GM19452 (cell line): ENCODE measurements around the gene SEMA3A.
"Not testable (repeated sequence)": the region's sequence is repeated elsewhere in the genome, so short reads cannot be mapped to it uniquely, and the experiment has no call there.

Source experiments
- ATAC-seq: cut with Tn5 transposase; IDR thresholded peaks from one replicate; pipeline ENCODE4 v1.9.1; 2021; ENCODE audit not compliant: unreplicated experiment

Gene SEMA3A

GRCh38 chr7:84194484-84195271 lies at the start of gene SEMA3A:
SEMA3A (minus strand) TSS chr7:84194789; CDS start chr7:84194586, 203 bp downstream.
- no peak for ATAC-seq

DNA sequence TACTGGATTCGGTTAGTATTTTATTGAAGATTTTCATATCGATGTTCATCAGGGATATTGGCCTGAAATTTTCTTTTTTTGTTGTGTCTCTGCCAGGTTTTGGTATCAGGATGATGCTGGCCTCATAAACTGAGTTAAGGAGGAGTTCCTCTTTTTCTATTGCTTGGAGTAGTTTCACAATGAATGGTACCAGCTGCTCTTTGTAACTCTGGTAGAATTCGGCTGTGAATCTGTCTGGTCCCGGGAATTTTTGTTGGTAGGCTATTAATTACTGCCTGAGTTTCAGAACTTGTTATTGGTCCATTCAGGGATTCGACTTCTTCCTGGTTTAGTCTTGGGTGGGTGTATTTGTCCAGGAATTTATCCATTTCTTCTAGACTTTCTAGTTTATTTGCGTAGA lies 48.4 kb upstream of the SEMA3A start:
- not testable (repeated sequence) for ATAC-seq

DNA sequence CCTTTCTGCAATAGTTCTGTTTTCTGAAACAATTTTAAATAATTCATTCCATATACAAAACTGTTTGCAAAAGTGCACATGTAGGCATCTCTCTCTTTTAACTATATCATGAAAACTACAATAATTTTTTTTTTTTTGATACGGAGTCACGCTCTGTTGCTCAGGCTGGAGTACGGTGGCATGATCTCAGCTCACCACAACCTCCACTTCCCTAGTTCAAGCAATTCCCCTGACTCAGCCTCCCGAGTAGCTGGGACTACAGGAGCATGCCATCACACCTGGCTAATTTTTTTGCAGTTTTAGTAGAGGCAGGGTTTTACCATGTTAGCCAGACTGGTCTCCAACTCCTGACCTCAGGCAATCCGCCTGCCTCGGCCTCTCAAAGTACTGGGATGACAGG lies 44.0 kb upstream of the SEMA3A start:
- ATAC-seq = no peak

DNA sequence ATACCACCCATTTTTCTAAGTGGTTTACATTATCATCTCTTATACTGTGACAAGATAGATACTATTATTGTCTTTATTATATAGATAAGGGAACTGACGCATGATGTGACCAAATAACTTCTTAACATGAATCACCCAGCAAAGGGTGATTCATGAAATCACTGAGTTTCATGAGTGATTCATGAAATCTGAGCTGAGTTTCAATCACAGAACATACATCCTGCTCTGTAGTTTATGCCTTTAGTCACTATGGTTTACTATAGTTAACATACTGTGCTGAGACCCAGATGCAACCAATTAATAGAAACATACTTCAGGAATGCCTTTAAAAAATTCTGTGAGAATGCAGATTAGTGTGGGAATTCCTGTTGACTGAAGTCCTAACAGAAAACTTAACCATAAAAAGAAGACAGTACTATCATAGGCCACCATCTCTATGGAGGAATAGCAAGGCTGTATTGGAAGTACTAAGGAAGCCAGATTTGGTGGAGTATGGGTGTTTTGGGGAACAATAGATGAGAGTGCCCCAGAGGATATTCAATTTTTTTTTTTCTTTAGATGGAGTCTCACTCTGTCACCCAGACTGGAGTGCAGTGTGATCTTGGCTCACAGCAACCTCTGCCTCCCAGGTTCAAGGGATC lies 43.1 kb upstream of the SEMA3A start:
- ATAC-seq = no peak

DNA sequence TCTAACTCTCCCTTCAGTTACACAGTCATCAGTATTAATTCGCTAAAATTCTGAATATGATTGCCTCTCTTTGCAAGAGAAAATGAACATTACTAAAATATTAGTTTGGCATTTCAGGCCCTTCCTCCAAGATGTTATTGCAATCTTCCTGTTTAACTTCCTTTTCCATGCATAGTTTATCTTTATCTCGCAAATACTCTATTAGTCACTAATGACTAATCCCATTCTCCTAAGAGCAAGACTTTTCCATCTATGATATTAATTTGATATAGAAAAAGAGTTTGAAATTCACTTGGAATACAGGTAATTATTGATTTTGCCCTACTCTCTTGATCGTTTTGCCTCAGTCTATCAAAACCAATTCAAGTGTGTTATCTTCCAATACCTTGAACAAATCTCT lies 41.8 kb upstream of the SEMA3A start:
- ATAC-seq = no peak

- no peak for ATAC-seq
Observed at GRCh38 chr7:84232646-84233045, 38.1 kb upstream of the SEMA3A start.

GRCh38 chr7:84231157-84231556 lies 36.6 kb upstream of the SEMA3A start:
- ATAC-seq = no peak

GRCh38 chr7:84230491-84230890 lies 35.9 kb upstream of the SEMA3A start:
- no peak for ATAC-seq

DNA sequence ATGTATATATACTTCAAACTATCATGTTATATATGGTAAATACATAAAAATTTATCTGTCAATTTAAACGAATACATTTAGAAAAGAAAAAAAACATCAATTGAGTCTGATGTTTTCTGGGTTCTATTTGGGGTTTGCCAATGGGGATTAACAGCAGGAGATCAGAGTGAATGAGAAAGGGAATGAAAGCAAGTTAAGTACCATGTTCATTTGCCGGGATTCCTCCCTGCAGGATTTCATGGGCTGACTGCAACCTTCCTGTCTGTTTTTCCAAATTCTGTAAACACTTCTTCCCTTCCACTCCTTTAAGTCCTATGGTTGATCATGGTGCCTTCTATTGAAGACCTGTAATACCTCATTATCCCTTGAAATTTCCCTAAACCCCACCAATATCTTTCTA lies 33.9 kb upstream of the SEMA3A start:
- no peak for ATAC-seq

DNA sequence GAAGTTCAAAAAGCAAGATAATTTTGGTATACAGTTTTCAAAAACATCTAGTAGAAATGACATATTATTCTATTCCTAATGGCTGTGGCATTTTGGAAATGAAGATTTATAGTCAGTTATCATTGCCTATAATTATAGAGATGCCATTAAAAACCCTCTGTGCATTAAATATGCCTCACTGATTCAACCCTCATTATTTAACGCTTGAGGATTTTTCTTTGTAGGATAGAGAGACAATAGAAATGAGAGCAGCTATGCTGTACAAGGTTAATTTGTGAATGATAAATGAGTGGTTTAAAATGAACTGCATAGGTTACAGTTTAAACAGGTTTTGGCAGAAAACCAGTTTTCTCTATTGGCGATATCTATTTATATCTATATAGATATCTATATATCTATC lies 32.2 kb upstream of the SEMA3A start:
- ATAC-seq = no peak

DNA sequence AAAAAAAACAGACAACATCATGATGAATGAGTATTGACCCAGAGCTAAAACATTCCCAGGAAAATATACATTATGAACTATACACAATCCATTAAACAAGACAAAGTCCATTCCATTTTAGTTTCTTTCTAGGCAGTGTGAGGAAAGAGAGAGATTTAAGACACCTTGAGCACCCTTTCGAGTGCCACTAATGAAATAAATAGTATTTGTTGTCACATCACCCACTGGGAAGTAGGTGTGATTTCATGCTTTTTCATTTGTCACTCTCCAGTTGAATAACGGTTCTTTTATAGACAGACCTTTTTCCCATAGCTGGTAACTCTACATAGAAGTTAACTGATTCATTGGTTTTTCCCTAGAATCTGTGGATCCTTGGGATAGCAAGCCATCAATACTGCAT lies 29.9 kb upstream of the SEMA3A start:
- ATAC-seq = no peak

DNA sequence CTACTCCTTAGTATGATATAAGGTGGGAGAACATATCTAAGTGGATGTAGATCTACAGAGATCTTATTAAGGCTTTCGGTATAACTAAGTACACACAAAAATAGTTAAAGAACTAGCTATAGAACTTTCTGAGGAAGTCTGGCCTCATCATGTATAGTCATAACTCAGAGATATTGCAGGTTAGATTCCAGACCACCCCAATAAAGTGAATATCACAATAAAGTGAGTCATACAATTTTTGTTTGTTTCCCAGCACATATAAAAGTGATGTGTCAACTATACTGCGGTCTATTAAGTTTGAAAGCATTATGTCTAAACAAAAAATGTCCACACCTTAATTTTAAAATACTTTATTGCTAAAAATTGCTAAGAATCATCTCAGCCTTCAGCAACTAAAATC lies 24.7 kb upstream of the SEMA3A start:
- no peak for ATAC-seq

DNA sequence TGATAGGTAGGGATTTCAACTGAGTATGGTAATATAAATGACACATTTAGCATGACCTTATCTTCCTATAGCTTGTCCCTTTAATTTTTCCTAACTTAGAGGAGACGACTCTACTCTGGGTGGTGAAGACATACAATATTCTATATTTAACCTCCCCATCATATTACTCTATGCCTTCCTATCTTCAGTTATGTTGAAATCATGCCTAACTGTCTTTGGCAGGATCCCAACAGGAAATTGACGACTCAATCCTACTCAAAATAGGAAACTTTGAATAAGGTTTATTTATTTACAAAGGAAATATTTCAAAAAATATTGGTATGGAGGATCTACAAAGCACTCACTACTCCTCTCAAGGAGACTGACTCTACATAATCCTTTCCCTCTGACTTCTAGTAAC lies 24.1 kb upstream of the SEMA3A start:
- no peak for ATAC-seq

DNA sequence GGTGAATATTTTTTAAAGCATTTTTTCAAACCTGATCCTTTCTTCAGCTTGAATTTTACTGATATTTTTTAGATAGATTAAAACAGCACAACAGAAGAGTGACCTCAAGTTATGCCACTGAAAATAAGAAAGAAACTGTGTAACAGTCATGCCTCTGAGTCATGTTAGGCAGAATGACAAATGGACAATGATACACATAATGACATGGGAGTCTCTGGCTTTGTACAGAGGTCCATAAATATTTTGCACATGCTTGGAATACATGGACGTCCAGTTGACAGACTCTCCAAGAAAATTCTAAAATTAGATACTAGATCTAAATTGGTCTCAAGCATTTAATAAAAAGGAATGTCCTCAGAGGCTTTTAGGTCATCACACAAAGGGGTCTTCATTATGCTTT lies 21.9 kb upstream of the SEMA3A start:
- ATAC-seq = no peak

DNA sequence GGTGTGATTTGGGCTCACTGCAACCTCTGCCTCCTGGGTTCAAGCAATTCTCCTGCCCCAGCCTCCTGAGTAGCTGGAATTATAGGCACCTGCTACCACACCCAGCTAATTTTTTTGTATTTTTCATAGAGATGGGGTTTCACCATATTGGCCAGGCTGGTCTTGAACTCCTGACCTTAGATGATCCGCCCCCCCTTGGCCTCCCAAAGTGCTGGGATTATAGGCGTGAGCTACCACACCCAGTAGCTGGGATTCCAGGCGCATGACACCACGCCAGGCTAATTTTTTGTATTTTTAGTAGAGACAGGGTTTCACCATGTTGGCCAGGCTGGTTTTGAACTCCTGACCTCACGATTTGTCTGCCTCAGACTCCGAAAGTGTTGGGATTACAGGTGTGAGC lies 20.2 kb upstream of the SEMA3A start:
- ATAC-seq = not testable (repeated sequence)

GRCh38 chr7:84210301-84210700 lies 15.7 kb upstream of the SEMA3A start:
- ATAC-seq = no peak

DNA sequence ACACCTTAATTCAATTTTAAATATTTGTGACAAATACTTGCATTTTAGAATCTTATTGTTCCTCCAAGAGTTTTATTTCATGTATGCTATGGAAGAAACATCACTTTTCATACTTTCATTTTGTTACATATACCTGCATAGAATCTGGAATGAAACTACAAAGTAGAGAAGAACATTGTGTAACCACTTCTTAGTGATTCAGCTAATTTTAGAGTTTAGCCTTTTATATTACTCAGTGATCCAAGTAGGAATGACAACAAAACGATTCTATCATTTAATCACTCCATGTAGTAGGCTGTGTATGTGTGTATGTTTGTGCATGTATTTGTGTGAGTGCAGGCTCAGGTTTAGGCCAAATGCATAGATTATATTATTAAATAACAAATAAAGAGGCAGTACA lies 14.4 kb upstream of the SEMA3A start:
- ATAC-seq = no peak

GRCh38 chr7:84207615-84208014 lies 13.0 kb upstream of the SEMA3A start:
- ATAC-seq = no peak

GRCh38 chr7:84207025-84207424 lies 12.4 kb upstream of the SEMA3A start:
- no peak for ATAC-seq

DNA sequence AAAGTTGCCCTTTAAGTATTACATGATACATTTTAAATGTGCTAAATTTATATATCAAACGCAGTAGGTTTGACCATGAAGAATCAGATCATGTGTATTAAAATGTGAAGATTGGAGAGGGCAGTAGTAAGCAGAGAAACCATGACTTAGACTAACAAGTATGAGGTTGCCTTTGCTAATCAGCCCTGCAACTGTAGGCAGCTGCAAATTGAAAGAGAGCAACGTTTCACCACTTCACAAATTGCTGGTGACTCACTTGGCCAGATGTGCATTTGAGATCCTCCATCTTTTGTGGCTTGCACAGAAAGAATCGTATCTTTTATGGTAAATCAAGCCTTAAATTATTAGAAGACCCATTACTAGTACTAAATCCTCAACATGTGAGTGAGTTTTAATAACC lies 10.1 kb upstream of the SEMA3A start:
- ATAC-seq = no peak

DNA sequence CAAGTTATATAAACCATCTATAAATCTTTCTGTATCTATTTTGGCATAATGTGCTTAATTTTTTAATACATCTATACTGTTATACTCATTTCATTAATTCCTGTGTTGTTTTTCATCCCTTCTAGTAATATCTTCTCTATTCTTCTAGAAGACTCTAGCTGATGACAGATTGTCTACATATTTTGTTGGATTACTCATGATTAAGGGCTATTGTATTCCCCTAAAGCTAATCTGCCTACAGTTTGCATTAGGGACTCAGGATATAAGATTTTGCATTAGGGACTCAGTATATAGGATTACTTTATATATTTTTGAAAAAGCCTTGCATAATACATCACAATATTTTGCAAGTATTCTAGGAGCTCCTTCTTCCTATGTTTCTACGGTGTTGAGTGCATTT lies 8.3 kb upstream of the SEMA3A start:
- no peak for ATAC-seq

GRCh38 chr7:84200859-84201258 lies 6.3 kb upstream of the SEMA3A start:
- ATAC-seq = no peak

- ATAC-seq = no peak
Observed at GRCh38 chr7:84199216-84199615, 4.6 kb upstream of the SEMA3A start.
